ENCODE results near the gene ZRANB3. TPM values are rescaled to one million over a fixed set of nuclear protein-coding genes. Genes with fewer than 3 reads are reported as not detected.
A peak's percentile ranks its signal among the peaks of the same experiment; 100 is the strongest.
"Not testable (repeated sequence)": the region's sequence is repeated elsewhere in the genome, so short reads cannot be mapped to it uniquely, and the experiment has no call there.

ZRANB3 gene
- total RNA-seq, 1 experiment from 2014 or later = 15.7 TPM

- DNase-seq (ENCODE audit: low spot score) = no peak
Measured at GRCh38 chr2:135490376-135490775, 40.6 kb downstream of the ZRANB3 start.

GRCh38 chr2:135485441-135485840, 45.6 kb downstream of the ZRANB3 start:
- no peak for DNase-seq (ENCODE audit: low spot score)

- DNase-seq (ENCODE audit: low spot score) = no peak
Measured at GRCh38 chr2:135475128-135475527, 55.9 kb downstream of the ZRANB3 start.

GRCh38 chr2:135473567-135473966, 57.5 kb downstream of the ZRANB3 start:
- DNase-seq (ENCODE audit: low spot score) = peak; percentile 18

- DNase-seq (ENCODE audit: low spot score) = no peak
Measured at GRCh38 chr2:135471106-135471505, 59.9 kb downstream of the ZRANB3 start.

GRCh38 chr2:135457279-135457678, 73.7 kb downstream of the ZRANB3 start:
- DNase-seq (ENCODE audit: low spot score) = no peak

GRCh38 chr2:135456835-135457234, 74.2 kb downstream of the ZRANB3 start:
- no peak for DNase-seq (ENCODE audit: low spot score)

- DNase-seq (ENCODE audit: low spot score) = no peak
Measured at GRCh38 chr2:135456431-135456830, 74.6 kb downstream of the ZRANB3 start.

- DNase-seq (ENCODE audit: low spot score) = no peak
Measured at GRCh38 chr2:135454608-135455007, 76.4 kb downstream of the ZRANB3 start.

- not testable (repeated sequence) for DNase-seq (ENCODE audit: low spot score)
Measured at GRCh38 chr2:135453027-135453426, 78.0 kb downstream of the ZRANB3 start.

- DNase-seq (ENCODE audit: low spot score) = no peak
Measured at GRCh38 chr2:135451966-135452365, 79.1 kb downstream of the ZRANB3 start.

GRCh38 chr2:135443013-135443412, 88.0 kb downstream of the ZRANB3 start:
- not testable (repeated sequence) for DNase-seq (ENCODE audit: low spot score)

- DNase-seq (ENCODE audit: low spot score) = not testable (repeated sequence)
Measured at GRCh38 chr2:135435155-135435554, 95.9 kb downstream of the ZRANB3 start.

- DNase-seq (ENCODE audit: low spot score) = peak; percentile 5
Measured at GRCh38 chr2:135424849-135425248, 106.2 kb downstream of the ZRANB3 start.

- DNase-seq (ENCODE audit: low spot score) = no peak
Measured at GRCh38 chr2:135422898-135423297, 108.1 kb downstream of the ZRANB3 start.

- DNase-seq (ENCODE audit: low spot score) = no peak
Measured at GRCh38 chr2:135411646-135412045, 119.4 kb downstream of the ZRANB3 start.

- DNase-seq (ENCODE audit: low spot score) = no peak
Measured at GRCh38 chr2:135409436-135409835, 121.6 kb downstream of the ZRANB3 start.

GRCh38 chr2:135396259-135396658, 134.8 kb downstream of the ZRANB3 start:
- DNase-seq (ENCODE audit: low spot score) = not testable (repeated sequence)

- no peak for DNase-seq (ENCODE audit: low spot score)
Measured at GRCh38 chr2:135386993-135387392, 144.0 kb downstream of the ZRANB3 start.

GRCh38 chr2:135378591-135378990, 152.4 kb downstream of the ZRANB3 start:
- DNase-seq (ENCODE audit: low spot score) = no peak

- DNase-seq (ENCODE audit: low spot score) = no peak
Measured at GRCh38 chr2:135373702-135374101, 157.3 kb downstream of the ZRANB3 start.

- peak; percentile 58 for DNase-seq (ENCODE audit: low spot score)
Measured at GRCh38 chr2:135349941-135350340, 181.1 kb downstream of the ZRANB3 start.

GRCh38 chr2:135348096-135348704, 182.8 kb downstream of the ZRANB3 start:
- DNase-seq (ENCODE audit: low spot score) = not testable (repeated sequence)

- DNase-seq (ENCODE audit: low spot score) = no peak
Measured at GRCh38 chr2:135337071-135337470, 193.9 kb downstream of the ZRANB3 start.

Data from A172 (cell line).